Measurements from ENCODE around the gene CHMP1A.
A peak's percentile ranks its signal among the peaks of the same experiment; 100 is the strongest.

CHMP1A gene

GRCh38 chr16:89621698-89622409 is 35.7 kb downstream of the CHMP1A start:
- DNase-seq, result no peak

DNA sequence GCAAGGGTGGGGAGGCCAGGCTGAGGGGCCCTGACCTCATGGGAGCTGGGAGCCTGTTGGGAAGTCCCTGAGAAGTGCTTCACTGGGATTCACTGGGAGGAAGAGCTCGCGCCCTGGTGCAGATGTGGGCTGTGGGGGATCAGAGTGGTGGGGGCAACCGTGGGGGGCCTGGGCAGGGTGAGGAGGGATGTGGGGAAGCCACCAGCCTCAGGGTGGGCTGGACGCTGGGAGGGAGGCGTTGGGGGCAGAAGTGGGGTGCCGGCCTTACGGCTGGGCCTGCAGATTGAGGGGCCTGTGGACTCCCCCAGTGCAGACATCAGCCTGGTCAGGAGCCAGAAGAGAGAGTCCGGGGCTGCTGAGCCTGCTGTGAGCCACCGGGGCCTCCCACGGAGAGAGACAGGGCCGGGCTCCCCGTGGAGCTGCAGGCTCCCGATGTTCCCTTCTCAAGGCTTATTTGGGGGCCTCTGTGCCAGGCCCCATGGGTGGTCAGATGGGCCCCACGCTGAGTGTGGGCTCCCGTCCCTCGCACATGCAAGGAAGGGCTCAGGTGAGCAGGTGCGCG is 36.3 kb downstream of the CHMP1A start:
- no peak for DNase-seq

DNA sequence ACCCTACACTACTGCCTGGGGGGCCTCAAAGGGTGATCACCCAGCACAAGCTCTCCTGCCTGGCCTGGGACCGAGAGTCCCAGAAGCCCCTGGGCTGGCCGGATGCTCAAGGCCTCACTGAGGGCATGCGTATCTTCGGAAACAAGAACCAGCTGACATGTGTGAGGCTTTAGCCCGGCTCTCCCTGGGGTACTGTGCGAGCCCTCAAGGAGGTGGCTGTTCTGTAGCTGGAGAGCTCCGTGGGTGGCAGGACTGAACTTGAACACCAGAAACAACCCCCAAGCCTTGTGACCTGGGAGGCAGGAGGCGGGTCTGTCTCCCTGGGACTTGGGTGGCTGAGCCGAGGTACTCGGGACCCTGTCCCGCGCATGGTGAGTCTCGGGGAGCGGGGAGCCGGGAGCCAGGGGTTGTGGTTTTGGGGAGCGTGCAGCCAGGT is 37.1 kb downstream of the CHMP1A start:
- DNase-seq, result no peak

DNA sequence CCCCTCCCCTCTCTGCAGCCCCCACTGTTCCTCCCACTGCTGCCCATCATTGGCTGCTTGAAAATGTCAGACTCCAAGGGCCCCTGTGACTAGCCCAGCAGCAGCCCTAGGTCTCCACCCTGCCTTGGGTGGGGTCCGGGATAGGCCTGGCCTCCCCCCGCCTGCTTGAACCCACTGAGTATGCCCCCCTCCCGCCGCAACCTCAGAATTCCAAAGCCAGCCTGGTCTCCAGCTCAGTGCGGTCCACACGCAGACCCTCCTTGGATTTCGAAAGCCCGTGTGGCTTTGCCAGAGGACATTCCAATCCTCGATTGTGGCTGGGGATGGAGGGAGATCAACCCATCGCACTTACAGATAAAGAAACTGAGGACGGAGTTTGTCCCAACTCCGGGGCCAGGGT is 37.7 kb downstream of the CHMP1A start:
- DNase-seq, result no peak

DNA sequence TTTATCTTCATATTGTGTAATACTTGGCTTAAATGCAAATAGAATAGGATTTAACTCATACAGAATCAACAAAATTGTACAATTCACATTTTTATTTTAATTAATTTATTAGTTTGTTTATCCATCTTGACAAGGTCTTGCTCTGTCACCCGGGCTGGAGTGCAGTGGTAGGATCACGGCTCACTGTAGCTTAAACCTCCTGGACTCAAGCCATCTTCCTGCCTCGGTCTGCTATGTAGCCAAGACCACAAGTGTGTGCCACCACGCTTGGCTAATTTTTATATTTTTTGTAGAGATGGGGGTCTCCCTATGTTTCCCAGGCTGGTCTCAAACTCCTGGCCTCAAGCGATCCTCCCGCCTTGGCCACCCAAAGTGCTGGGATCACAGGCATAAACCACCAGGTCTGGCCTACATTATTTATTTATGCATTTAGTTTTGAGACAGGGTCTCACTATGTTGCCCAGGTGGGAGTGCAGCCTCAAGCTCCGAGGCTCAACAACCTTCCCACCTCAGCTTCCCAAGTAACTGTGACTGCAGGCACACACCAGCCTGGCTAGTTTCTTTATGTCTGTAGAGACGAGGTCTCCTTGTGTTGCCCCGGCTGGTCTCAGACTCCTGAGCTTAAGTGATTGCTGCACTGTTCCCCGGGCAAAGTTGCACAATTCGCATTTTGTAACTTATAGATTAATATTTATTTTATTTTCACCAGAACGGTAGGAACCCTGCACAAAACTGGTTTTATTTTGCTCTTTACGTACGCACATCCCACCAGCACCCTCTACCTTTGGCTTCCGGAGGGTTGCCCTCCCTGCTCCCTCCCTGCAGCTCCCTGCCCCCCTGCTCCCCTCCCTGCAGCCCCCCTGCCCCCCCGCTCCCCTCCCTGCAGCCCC is 39.2 kb downstream of the CHMP1A start:
- no peak for DNase-seq

- DNase-seq, result no peak
Observed at GRCh38 chr16:89617036-89617435, 40.5 kb downstream of the CHMP1A start.

DNA sequence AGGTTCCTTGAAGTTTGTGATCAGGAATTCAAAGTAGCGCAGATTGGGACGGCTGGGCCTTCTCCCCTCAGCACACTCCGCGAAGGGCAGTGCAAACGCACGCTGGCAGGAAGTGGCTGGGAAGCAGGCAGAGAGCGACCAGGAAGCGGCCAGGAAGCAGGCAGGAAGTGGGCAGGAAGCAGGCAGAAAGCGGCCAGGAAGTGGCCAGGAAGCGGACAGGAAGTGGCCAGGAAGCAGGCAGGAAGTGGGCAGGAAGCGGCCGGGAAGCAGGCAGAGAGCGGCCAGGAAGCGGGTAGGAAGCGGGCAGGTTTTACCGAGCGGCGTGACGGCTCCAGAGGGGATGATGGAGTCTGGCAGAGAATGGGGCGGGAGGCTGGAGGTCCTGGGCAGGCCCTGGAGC is 40.9 kb downstream of the CHMP1A start:
- no peak for DNase-seq

DNA sequence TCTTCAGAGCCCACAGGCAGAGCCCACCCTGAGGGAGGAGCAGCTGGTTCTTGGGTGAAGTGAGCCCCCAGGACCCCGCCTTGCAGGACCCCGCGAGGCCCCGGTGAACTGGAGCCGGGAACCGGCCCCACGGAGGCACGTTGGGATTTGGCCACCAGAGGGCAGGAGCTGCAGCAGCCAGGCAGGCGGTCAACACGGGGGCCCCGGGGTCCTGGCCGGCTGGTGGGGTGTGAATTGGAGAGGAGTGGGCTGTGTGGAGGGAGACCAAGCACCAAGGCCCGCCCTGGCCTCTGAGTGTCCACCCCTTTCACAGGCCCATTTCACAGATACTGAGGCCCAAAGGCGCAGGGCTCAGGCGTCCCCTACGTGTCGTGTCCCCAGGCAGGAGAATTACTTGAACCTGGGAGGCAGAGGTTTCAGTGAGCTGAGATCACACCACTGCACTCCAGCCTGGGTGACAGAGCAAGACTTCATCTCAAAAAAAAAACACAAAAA is 41.9 kb downstream of the CHMP1A start:
- no peak for DNase-seq

- DNase-seq, result no peak
Observed at GRCh38 chr16:89615176-89615575, 42.3 kb downstream of the CHMP1A start.

GRCh38 chr16:89613954-89614459 is 43.5 kb downstream of the CHMP1A start:
- DNase-seq, result no peak

DNA sequence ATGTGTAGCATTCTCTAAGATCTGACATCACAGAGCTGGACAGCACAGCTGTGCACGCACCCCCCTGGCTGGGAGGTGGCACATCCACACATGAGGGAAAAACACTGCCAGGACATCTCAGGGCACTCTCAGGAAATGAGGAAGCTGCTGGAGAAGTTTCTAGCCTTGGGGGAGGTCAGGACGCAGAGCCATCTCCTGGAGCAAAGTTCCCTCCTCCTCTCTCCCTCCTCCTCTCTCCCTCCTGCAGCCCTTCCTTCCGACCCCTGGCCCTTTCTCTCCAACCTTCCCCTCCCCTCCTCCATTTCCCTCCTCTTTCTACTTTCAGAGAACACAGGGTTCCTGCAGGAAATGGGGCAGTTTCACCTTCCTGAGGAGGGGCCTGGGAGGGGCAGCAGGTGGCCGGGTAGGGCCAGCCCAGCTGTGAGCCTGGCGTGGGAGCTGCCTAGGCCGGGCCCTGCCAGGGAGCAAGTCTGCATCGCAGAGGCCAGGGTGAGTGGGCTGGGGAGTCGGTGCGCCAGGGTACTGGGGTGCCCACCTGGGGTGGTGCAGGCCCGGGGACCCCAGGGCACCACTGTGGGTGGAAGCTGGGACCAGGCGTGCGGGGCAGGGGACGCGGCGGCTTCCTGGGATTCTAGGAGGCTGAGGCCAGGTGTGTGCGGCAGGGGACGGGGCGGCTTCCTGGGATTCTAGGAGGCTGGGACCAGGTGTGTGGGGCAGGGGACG is 44.1 kb downstream of the CHMP1A start, which contains the start of gene DPEP1:
Gene DPEP1, plus strand, starts transcription at position 412 of the 723 bp plus-strand sequence. CDS start 16,769 bp downstream, outside the sequence.
- DNase-seq, result peak; percentile 40

- no peak for DNase-seq
Observed at GRCh38 chr16:89612415-89613166, 44.9 kb downstream of the CHMP1A start.

DNA sequence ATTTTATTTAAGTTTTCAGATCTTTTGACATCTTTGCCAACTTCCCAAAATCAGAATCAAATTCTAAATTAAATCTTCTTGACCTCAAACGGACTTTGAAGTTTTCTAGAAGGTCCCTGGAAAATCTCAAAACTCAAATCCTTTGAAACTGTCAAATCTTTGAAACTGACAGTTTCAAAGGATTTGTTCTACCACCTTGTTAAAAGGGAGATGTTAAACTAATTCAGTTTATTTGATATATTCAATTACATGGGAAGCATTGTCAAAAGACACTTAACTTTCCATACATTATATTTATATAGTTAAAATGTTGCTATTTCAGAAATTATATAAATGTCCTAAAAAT is 47.4 kb downstream of the CHMP1A start:
- no peak for DNase-seq

DNA sequence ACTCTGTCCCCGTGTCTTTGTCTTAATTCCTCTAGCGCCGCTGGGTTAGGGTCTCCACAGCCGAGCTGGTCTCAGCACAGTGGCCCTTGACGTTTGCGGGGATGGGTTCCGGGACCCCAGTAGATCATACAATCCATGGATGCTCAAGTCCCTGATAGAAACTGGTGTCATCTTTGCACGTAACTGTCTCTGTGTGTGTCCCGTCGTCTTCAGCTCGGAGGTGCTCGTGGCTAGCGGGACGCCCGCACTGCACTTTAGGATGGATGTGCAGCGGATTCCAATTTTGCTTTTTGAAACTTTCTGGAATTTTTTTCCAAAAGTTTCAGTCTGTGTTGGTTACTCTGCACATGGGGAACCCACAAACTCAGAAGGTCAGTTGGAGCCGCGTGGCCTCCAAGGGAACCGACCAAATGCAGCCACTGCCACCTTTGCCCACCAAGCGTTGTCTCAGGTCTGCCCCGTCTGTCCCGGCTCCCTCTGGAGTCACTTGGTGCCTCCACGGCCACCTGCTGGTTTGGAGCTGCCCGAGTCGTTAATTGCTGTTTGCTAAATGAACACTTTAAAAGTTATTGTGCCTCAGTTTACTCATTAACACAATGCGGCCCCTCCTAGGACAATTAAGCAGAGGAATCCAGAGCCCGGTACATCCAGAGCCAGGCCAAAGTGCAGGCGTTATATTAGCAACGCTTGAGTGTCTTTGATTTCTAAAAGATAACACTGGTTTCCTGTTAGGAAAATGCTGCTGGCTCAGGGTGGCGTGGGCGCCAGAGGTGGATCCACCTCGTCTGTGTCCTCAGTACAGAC is 49.4 kb downstream of the CHMP1A start:
- no peak for DNase-seq

DNA sequence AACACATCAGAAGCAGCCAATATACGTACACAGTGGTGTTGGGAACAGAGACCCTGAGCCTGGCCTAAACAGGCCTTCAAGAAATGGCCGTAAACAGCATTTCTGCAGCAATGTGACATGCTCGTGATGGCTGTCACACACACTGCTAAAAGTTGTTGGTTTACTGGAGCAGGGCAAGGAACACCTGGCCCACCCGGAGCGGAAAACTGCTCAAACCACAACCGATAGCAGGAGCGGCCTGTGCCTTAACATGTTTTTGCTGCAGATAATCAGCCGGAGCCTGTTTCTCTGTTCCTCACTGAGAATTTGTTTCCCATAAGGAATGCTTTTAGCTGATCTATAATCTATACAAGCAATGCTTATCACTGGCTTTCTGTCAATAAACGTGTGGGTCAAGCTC is 50.1 kb downstream of the CHMP1A start:
- no peak for DNase-seq

GRCh38 chr16:89606006-89606405 is 51.5 kb downstream of the CHMP1A start:
- DNase-seq, result no peak

GRCh38 chr16:89605186-89605970 is 52.1 kb downstream of the CHMP1A start:
- no peak for DNase-seq

DNA sequence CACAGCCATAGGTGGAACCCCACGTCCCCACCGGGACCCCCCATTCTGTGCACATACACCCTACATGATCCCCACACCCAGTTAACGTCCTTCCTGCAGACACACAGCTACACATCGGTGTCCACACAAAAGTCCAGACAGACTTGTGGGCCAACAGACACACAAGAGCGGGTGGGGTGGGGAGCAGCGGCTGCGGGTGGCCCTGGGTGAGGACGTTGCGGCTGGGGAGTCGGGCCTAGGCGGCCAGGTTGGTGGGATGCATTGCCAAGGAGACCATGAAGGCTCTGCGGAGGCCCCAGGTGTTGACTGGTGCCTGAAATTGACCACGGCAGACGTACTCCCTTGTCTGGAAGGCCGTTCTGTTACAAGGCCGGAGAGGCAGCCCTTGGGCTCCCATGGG is 52.7 kb downstream of the CHMP1A start:
- DNase-seq, result no peak

GRCh38 chr16:89602952-89603590 is 54.4 kb downstream of the CHMP1A start:
- DNase-seq, result no peak
